SK-N-SH (cell line): ENCODE measurements around the gene DRC3. TPM values are rescaled to one million over a fixed set of nuclear protein-coding genes. Genes with fewer than 3 reads are reported as not detected.

Experiments
- CTCF ChIA-PET: fragments of 300-600, 350-600 bp; formaldehyde crosslinking; extraction: SDS; loops from one replicate; lab custom pipeline; 2021; lab: Yijun Ruan, JAX
- POLR2A ChIA-PET: fragments of 350-600 bp; sonication (Branson Sonifier 250); formaldehyde crosslinking; extraction: SDS; loops from one replicate; lab custom pipeline; 2020; ENCODE audit warnings: antibody characterized with exemption, inconsistent platforms; lab: Yijun Ruan, JAX
- DNase-seq: peaks from one replicate; pipeline ENCODE4 v3.0.0; 2012
- H2AFZ ChIP-seq: fragments of 200-600 bp; sonication (generic); 2 replicates; pipeline ENCODE4 v1.8.1; 2016; ENCODE audit warnings: antibody characterized with exemption, mild to moderate bottlenecking, low read depth
- H3F3A ChIP-seq: fragments of 200-600 bp; sonication (generic); replicated peaks from 2 replicates; pipeline ENCODE3; 2016; ENCODE audit warnings: antibody characterized with exemption, mild to moderate bottlenecking; ENCODE audit not compliant: insufficient read depth
- H3K27ac ChIP-seq, 2 experiments: fragments of 200-500 bp in 1 of 2; fragments of 200-600 bp in 1 of 2; sonication (Bioruptor generic) in 1 of 2; sonication (generic), shearing (Covaris generic) in 1 of 2; 2 replicates each; pipeline versions ENCODE4 v1.5.1 to v1.6.1; 2014 to 2016; ENCODE audit warnings: low read depth in 2 of 2, inconsistent platforms in 1 of 2, low read length in 1 of 2, mild to moderate bottlenecking in 1 of 2, mixed read lengths in 1 of 2
- H3K27me3 ChIP-seq: fragments of 200-600 bp; sonication (generic), shearing (Covaris generic); 2 replicates; pipeline ENCODE4 v1.6.1; 2016; ENCODE audit warnings: mixed run types; ENCODE audit not compliant: insufficient read depth
- H3K36me3 ChIP-seq, 2 experiments: fragments of 200-500 bp in 1 of 2; fragments of 200-600 bp in 1 of 2; sonication (Bioruptor generic) in 1 of 2; sonication (generic) in 1 of 2; replicated peaks in 1 of 2; 2 replicates each; pipeline versions ENCODE3 to v1.5.1; 2014 to 2016; ENCODE audit warnings: low read length in 1 of 2, mild to moderate bottlenecking in 1 of 2; ENCODE audit not compliant: insufficient read depth in 2 of 2, control insufficient read depth in 1 of 2
- H3K4me1 ChIP-seq, 2 experiments: fragments of 200-500 bp in 1 of 2; fragments of 200-600 bp in 1 of 2; sonication (Bioruptor generic) in 1 of 2; sonication (generic), shearing (Covaris generic) in 1 of 2; 2 replicates each; pipeline versions ENCODE4 v1.5.1 to v1.6.1; 2014 to 2016; ENCODE audit warnings: low read depth in 1 of 2, low read length in 1 of 2, mixed run types in 1 of 2; ENCODE audit not compliant: insufficient read depth in 2 of 2, control insufficient read depth in 1 of 2
- H3K4me2 ChIP-seq: fragments of 200-600 bp; sonication (generic), shearing (Covaris generic); 2 replicates; pipeline ENCODE4 v1.6.1; 2017; ENCODE audit warnings: mixed run types
- H3K4me3 ChIP-seq, 2 experiments: fragments of 200-500 bp in 1 of 2; fragments of 200-600 bp in 1 of 2; sonication (Bioruptor generic) in 1 of 2; sonication (generic), shearing (Covaris generic) in 1 of 2; 2 replicates each; pipeline versions ENCODE4 v1.5.1 to v1.8.1; 2014 to 2016; ENCODE audit warnings: low read depth in 2 of 2, inconsistent platforms in 1 of 2, low read length in 1 of 2, mild to moderate bottlenecking in 1 of 2, mixed read lengths in 1 of 2, moderate library complexity in 1 of 2
- H3K79me2 ChIP-seq: fragments of 200-600 bp; sonication (generic); 2 replicates; pipeline ENCODE4 v1.8.1; 2017; ENCODE audit warnings: mild to moderate bottlenecking; ENCODE audit not compliant: insufficient read depth
- H3K9ac ChIP-seq: fragments of 200-600 bp; sonication (generic); 2 replicates; pipeline ENCODE4 v1.6.1; 2017; ENCODE audit warnings: mixed run types
- H3K9me2 ChIP-seq: fragments of 200-600 bp; sonication (generic); 2 replicates; pipeline ENCODE4 v1.6.1; 2017; ENCODE audit warnings: mixed run types
- H3K9me3 ChIP-seq: fragments of 200-600 bp; sonication (generic); 2 replicates; pipeline ENCODE4 v1.6.1; 2017; ENCODE audit warnings: mixed run types, mild to moderate bottlenecking, moderate library complexity
- H4K20me1 ChIP-seq: fragments of 200-600 bp; sonication (generic); 2 replicates; pipeline ENCODE4 v1.6.1; 2017; ENCODE audit warnings: mild to moderate bottlenecking, mixed run types; ENCODE audit not compliant: insufficient read depth
- ELF1 ChIP-seq: IDR thresholded peaks from 2 replicates; pipeline ENCODE4 v1.4.0; 2012
- EP300 ChIP-seq, 2 experiments: IDR thresholded peaks; 2 replicates each; pipeline versions ENCODE4 v1.4.0 to v1.6.1; 2012; ENCODE audit warnings: borderline replicate concordance in 1 of 2, low read depth in 1 of 2, low read length in 1 of 2
- EZH2phosphoT487 ChIP-seq: fragments of 200-600 bp; sonication (generic); IDR thresholded peaks from 2 replicates; pipeline ENCODE4 v1.6.1; 2017; ENCODE audit warnings: low read depth, mixed run types, mild to moderate bottlenecking, antibody characterized with exemption, moderate library complexity, borderline replicate concordance
- FOSL2 ChIP-seq: IDR thresholded peaks from 2 replicates; pipeline ENCODE4 v1.4.0; 2012; ENCODE audit warnings: low read depth, mild to moderate bottlenecking, moderate library complexity, borderline replicate concordance
- FOXJ3 ChIP-seq: sonication (generic); formaldehyde crosslinking; IDR thresholded peaks from 2 replicates; pipeline ENCODE4 v1.5.1; 2020; ENCODE audit warnings: mild to moderate bottlenecking, missing genetic modification reagents
- FOXM1 ChIP-seq: IDR thresholded peaks from 2 replicates; pipeline ENCODE4 v1.4.0; 2012; ENCODE audit warnings: low read depth, mild to moderate bottlenecking
- GABPA ChIP-seq: IDR thresholded peaks from 2 replicates; pipeline ENCODE4 v1.4.0; 2012; ENCODE audit warnings: low read depth, mild to moderate bottlenecking
- GATA2 ChIP-seq: sonication (generic); formaldehyde crosslinking; IDR thresholded peaks from 2 replicates; pipeline ENCODE4 v1.5.0; 2020; ENCODE audit warnings: mild to moderate bottlenecking, missing genetic modification reagents
- MEF2A ChIP-seq: IDR thresholded peaks from 2 replicates; pipeline ENCODE4 v1.4.0; 2012; ENCODE audit warnings: low read depth, borderline replicate concordance
- MXI1 ChIP-seq: IDR thresholded peaks from 2 replicates; pipeline ENCODE4 v1.6.1; 2012; ENCODE audit warnings: mild to moderate bottlenecking, low read depth, low read length, improper control_type of control experiment
- NFIC ChIP-seq: IDR thresholded peaks from 2 replicates; pipeline ENCODE4 v1.4.0; 2012; ENCODE audit warnings: borderline replicate concordance
- POLR2AphosphoS5 ChIP-seq: IDR thresholded peaks from 2 replicates; pipeline ENCODE4 v1.6.1; 2012; ENCODE audit warnings: low read depth, low read length
- RAD21 ChIP-seq: IDR thresholded peaks from 2 replicates; pipeline ENCODE4 v1.6.1; 2012; ENCODE audit warnings: mild to moderate bottlenecking, low read length
- RCOR1 ChIP-seq: fragments of 150-350 bp; IDR thresholded peaks from 2 replicates; pipeline ENCODE4 v1.6.1; 2017; ENCODE audit warnings: antibody characterized with exemption, low read length
- RFX5 ChIP-seq: IDR thresholded peaks from 2 replicates; pipeline ENCODE4 v1.6.1; 2012; ENCODE audit warnings: mild to moderate bottlenecking, improper control_type of control experiment, low read length
- SIN3A ChIP-seq: IDR thresholded peaks from 2 replicates; pipeline ENCODE4 v1.6.1; 2012; ENCODE audit warnings: low read depth, mild to moderate bottlenecking, low read length, moderate library complexity, borderline replicate concordance
- USF1 ChIP-seq: IDR thresholded peaks from 2 replicates; pipeline ENCODE4 v1.4.0; 2012; ENCODE audit warnings: low read depth, borderline replicate concordance
- USF2 ChIP-seq: fragments of 150-350 bp; IDR thresholded peaks from 2 replicates; pipeline ENCODE4 v1.6.1; 2017; ENCODE audit warnings: antibody characterized with exemption, low read length, low read depth, borderline replicate concordance
- WGBS: methylation state at CpG from one replicate; pipeline ENCODE4 v1.1.6; 2017; ENCODE audit warnings: low lambda C conversion rate; 5-methylcytosine and 5-hydroxymethylcytosine counted together
- polyA plus RNA-seq, 3 experiments: library from polyadenylated mRNA; depleted of rRNA; stranded (reverse); fragments of >200 nt; gene quantifications; 2 replicates each; pipeline ENCODE4 v1.2.3, GENCODE V29; 2012
- TF ChIP-seq, protein P1 (sequence below): IDR thresholded peaks from 2 replicates; pipeline ENCODE4; 2012

Gene DRC3
- polyA plus RNA-seq, 1 of the 3 experiments (the other 2 are of a cell fraction) = 3.6 TPM

DNA sequence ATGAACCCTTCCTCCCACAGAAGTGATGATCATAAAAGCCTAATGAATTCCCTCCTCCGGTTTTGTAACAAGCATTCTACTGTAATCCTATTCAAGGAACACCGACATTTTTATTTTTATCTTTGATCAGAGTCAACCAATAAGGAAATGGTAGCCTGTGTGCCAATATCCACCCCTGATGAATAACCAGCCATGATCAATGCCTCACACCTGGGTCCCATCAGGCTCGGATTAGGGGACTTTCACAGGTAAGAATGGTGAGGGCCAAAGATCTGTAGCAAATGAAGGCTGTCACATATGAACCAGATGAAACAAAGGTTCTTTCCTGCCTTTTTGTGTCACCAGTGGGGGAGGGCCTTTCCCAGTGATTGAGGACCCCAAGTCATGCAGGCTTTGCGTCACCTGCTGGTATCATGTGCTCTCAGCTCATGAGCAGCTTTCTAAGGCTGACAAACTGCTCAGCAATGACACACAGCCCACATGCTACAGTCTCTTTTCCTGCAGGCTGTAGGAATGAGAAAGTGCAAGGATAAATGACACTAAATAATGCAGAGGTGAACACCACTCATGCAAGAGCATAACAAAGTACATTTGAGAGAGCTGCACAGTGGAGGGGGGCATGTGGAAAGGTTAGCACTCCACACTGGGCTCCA, 35.3 kb upstream of the DRC3 start:
- Histone ChIP-seq H3K4me1 (peaks cover 65 to 84% of the 10 kb centered on the region in 2 experiments), H4K20me1 (no peaks in the 10 kb centered on the region; the same call in 1 of the 2 replicates), H3K36me3 (no peaks in the 10 kb centered on the region), H3K27me3 (no peaks in the 10 kb centered on the region), H3K4me3 (no peak overlapping the region)
- 85% methylated on average over 4 of the region's 4 CpGs for WGBS
- CTCF ChIA-PET = interaction anchor here (1.1 to 3.6 kb wide), 4 partner anchors 10 to 96 kb away, joined by 4 to 20 read pairs (median 6); no protein-coding TSS in a partner anchor
- TF ChIP-seq FOSL2 (no peak), NFIC (no peak), SIN3A (no peak), EP300 (IDR thresholded peaks at IDR 0.05; ENCODE audit: borderline replicate concordance in 1 of 2, low read depth in 1 of 2, low read length in 1 of 2) (no peak), USF2 (no peak), USF1 (no peak), RAD21 (no peak), RFX5 (no peak), GABPA (no peak), GATA2 (CRISPR knock-in tag) (no peak), ELF1 (no peak), MEF2A (no peak), MXI1 (no peak), POLR2AphosphoS5 (no peak), FOXJ3 (CRISPR knock-in tag) (no peak), FOXM1 (no peak), RCOR1 (no peak), EZH2phosphoT487 (no peak)
- TF ChIP-seq, protein P1, sequence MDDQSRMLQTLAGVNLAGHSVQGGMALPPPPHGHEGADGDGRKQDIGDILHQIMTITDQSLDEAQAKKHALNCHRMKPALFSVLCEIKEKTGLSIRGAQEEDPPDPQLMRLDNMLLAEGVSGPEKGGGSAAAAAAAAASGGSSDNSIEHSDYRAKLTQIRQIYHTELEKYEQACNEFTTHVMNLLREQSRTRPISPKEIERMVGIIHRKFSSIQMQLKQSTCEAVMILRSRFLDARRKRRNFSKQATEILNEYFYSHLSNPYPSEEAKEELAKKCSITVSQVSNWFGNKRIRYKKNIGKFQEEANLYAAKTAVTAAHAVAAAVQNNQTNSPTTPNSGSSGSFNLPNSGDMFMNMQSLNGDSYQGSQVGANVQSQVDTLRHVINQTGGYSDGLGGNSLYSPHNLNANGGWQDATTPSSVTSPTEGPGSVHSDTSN = no peak
- TF ChIP-seq, all 33 proteins: peak for 0
- peak overlapping the region; percentile 56 to 79 for H3K27ac ChIP-seq
- H3K9me2 ChIP-seq = no peaks in the 10 kb centered on the region; the same call in 1 of the 2 replicates
- H3K9ac ChIP-seq = no peak overlapping the region
- H3K9me3 ChIP-seq = no peaks in the 10 kb centered on the region
- H2AFZ ChIP-seq = no peak overlapping the region
- peaks cover 84% of the 10 kb centered on the region for H3K79me2 ChIP-seq
- peaks cover 54% of the 10 kb centered on the region for H3F3A ChIP-seq
- POLR2A ChIA-PET = no interaction called here
- H3K4me2 ChIP-seq = peak overlapping the region; percentile 21; the same call in 1 of the 2 replicates
- DNase-seq = no peak
